Sigmoid colon (tissue), 7 donors: ENCODE data around the gene TRABD2B. TPM values are rescaled to one million over a fixed set of nuclear protein-coding genes. Genes with fewer than 3 reads are reported as not detected.

ENCODE experiments used
- DNase-seq: peaks from one replicate; pipeline ENCODE4 v3.0.0-alpha.2; 2019
- H3K27ac ChIP-seq, 4 donors: fragments of 200-600 bp; sonication (generic); one replicate each; pipeline ENCODE4 v1.5.1; 2016 to 2019; ENCODE audit warnings: mild to moderate bottlenecking in 1 of 4
- H3K27me3 ChIP-seq, 3 donors: fragments of 200-600 bp; sonication (generic); one replicate each; pipeline ENCODE4 v1.5.1; 2019; ENCODE audit warnings: mild to moderate bottlenecking in 1 of 3
- H3K36me3 ChIP-seq, 4 donors: fragments of 200-600 bp; sonication (generic); one replicate each; pipeline ENCODE4 v1.5.1; 2016 to 2019
- H3K4me1 ChIP-seq, 4 donors: fragments of 200-600 bp; sonication (generic); one replicate each; pipeline ENCODE4 v1.5.1; 2017 to 2019
- H3K4me3 ChIP-seq, 4 donors: fragments of 200-600 bp; sonication (generic); one replicate each; pipeline ENCODE4 v1.5.1; 2017 to 2019; ENCODE audit warnings: mild to moderate bottlenecking in 2 of 4, moderate library complexity in 1 of 4
- H3K9me3 ChIP-seq, 4 donors: fragments of 200-600 bp in 3 of 4; sonication (generic) in 3 of 4; one replicate each; pipeline versions ENCODE4 v1.5.1 to v1.6.1; 2013 to 2019
- EP300 ChIP-seq, 4 donors: sonication (generic); formaldehyde crosslinking; IDR thresholded peaks; one replicate each; pipeline ENCODE4 v1.6.1; 2017; ENCODE audit warnings: antibody characterized with exemption in 4 of 4
- POLR2A ChIP-seq, 2 donors: fragments of 450-650 bp; IDR thresholded peaks; one replicate each; pipeline ENCODE4 v1.6.1; 2016; ENCODE audit warnings: antibody characterized with exemption in 2 of 2, mild to moderate bottlenecking in 2 of 2, moderate library complexity in 2 of 2
- POLR2AphosphoS5 ChIP-seq, 4 donors: sonication (generic); formaldehyde crosslinking; IDR thresholded peaks; one replicate each; pipeline ENCODE4 v1.6.1; 2017; ENCODE audit warnings: antibody characterized with exemption in 4 of 4
- WGBS, 2 donors: extraction: QIAGEN DNeasy Blood & Tissue Kit; methylation state at CpG; one replicate each; pipeline ENCODE4 v1.1.7; 2013; 5-methylcytosine and 5-hydroxymethylcytosine counted together
- intact Hi-C: fragments of 100-400 bp; cut with DNase I; formaldehyde crosslinking; loops from one replicate; pipeline ENCODE4 v1.15.1; 2023
- polyA plus RNA-seq, 3 donors: library from polyadenylated mRNA; stranded (reverse); fragments of 200-250 nt; gene quantifications; one replicate each; pipeline ENCODE4 v1.2.3, GENCODE V29; 2013
- total RNA-seq, 4 donors: library from RNA; depleted of rRNA; stranded (reverse); fragments of >200 nt; gene quantifications; one replicate each; pipeline ENCODE4 v1.1.0, GENCODE V29; 2016
- TF ChIP-seq, protein P1 (sequence below), 4 experiments: fragments of 450-650 bp in 3 of 4; fragments of 200-600 bp in 1 of 4; IDR thresholded peaks; one replicate each; pipeline ENCODE4 v1.5.1; 2016 to 2019; ENCODE audit warnings: antibody characterized with exemption in 4 of 4, mild to moderate bottlenecking in 3 of 4, moderate library complexity in 2 of 4
- donor health status: healthy with polysubstance abuse.
- donor health status: Bipolar disorder and iron deficiency.
- donor health status: healthy.

Gene TRABD2B
- total and polyA plus RNA-seq, 7 donors, result 0.63 to 1.8 (median 1.0) TPM; not detected in 1

DNA sequence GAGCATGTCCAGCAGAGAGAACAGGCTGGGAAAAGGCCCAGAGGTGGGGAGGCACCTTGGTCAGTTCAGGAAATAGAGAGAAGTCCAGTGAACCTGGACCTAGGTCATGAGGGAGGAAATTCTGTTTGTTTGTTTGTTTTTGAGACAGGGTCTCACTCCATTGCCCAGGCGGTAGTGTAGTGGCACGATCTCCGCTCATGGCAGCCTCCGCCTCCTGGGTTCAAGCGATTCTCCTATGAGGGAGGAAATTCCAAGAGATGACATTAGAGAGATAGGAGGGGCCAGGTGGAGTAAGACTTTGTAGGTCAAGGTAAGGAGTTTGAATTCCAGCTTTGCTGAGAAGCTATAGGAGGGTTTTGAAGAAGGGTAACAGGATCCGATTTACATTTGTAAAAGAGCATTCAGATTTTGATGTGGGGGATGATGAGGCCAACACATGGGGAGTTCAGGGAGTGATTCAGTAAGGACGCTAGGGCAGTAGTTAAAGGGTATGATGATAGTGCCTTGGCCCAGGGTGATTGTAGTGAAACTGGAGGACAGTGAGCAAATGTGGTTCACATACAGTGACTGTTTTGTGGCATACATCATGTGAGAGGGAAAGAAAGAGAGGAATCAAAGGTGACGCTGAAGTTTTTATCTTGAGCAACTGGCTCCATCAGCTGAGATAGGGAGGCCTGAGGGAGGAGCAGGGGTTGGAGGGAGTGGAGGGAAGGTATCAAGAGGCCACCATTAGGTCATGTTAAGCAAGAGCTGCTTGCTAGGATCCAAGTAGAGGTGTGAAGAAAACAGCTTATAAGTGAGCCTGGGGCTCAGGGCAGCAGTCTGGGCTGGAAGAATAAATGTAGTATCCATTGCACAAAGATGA lies 8.3 kb upstream of the TRABD2B start:
- no peak overlapping the region for H3K4me3 ChIP-seq
- TF ChIP-seq EP300 (IDR thresholded peaks at IDR 0.05) (no peak), POLR2AphosphoS5 (IDR thresholded peaks at IDR 0.05) (no peak), POLR2A (IDR thresholded peaks at IDR 0.05) (no peak)
- TF ChIP-seq, protein P1, sequence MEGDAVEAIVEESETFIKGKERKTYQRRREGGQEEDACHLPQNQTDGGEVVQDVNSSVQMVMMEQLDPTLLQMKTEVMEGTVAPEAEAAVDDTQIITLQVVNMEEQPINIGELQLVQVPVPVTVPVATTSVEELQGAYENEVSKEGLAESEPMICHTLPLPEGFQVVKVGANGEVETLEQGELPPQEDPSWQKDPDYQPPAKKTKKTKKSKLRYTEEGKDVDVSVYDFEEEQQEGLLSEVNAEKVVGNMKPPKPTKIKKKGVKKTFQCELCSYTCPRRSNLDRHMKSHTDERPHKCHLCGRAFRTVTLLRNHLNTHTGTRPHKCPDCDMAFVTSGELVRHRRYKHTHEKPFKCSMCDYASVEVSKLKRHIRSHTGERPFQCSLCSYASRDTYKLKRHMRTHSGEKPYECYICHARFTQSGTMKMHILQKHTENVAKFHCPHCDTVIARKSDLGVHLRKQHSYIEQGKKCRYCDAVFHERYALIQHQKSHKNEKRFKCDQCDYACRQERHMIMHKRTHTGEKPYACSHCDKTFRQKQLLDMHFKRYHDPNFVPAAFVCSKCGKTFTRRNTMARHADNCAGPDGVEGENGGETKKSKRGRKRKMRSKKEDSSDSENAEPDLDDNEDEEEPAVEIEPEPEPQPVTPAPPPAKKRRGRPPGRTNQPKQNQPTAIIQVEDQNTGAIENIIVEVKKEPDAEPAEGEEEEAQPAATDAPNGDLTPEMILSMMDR (IDR thresholded peaks at IDR 0.05), result no peak
- no peak overlapping the region for H3K27ac ChIP-seq
- DNase-seq, result no peak
- H3K36me3 ChIP-seq, result no peaks in the 10 kb centered on the region
- H3K27me3 ChIP-seq, result peaks cover 0 to 7% (median 5%) of the 10 kb centered on the region in 3 donors
- intact Hi-C loops, result no loop called here
- H3K4me1 ChIP-seq, result no peaks in the 10 kb centered on the region
- WGBS, 2 donors, result 93 to 95% methylated on average over 8 of the region's 8 CpGs
- no peaks in the 10 kb centered on the region for H3K9me3 ChIP-seq

DNA sequence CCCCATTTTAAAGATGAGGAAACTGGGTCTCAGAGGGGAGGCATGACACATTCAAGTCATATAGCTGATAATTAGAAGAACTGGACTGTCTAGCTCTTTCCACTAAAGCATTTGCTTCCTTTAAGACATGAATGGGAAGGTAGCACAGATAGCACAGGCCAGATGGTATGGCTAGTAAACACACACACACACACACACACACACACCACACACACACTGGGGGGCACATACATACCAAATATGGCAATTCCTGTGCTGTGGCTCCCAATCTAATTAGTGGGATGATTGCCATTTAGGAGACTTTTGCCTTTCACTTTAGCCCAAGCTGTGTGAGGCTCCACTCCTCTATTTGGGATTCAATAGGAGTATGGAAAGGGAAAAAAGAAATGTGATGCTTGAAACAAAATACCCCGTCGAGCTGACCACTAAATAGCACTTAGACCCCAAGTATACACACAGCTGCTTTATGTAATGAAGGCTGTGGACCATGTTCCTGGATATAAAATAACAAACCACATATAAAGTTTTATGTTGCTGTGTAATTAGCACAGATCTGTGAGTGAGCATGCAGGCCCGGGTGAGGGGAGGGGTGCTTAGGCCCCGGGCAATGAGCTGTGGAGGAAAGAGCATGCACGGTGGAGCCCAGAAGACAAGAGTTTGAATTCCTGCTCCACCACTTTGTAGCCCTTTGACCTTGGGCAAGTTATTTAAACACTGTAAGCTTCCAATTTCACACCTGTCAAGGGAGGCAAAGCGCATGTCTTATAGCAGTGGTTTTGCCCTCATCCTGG lies 6.8 kb upstream of the TRABD2B start:
- no peaks in the 10 kb centered on the region for H3K4me1 ChIP-seq
- H3K36me3 ChIP-seq, result no peaks in the 10 kb centered on the region
- no peak overlapping the region for H3K27ac ChIP-seq
- DNase-seq, result no peak
- 11 to 56% methylated on average over 6 of the region's 6 CpGs for WGBS, 2 donors
- TF ChIP-seq POLR2A (IDR thresholded peaks at IDR 0.05), result no peak
- no peak for TF ChIP-seq EP300 (IDR thresholded peaks at IDR 0.05)
- TF ChIP-seq, protein P1 (IDR thresholded peaks at IDR 0.05), result no peak
- no peak for TF ChIP-seq POLR2AphosphoS5 (IDR thresholded peaks at IDR 0.05)
- H3K9me3 ChIP-seq, result no peaks in the 10 kb centered on the region
- no peak overlapping the region for H3K4me3 ChIP-seq
- intact Hi-C loops, result no loop called here
- peaks cover 0 to 11% (median 10%) of the 10 kb centered on the region in 3 donors for H3K27me3 ChIP-seq

DNA sequence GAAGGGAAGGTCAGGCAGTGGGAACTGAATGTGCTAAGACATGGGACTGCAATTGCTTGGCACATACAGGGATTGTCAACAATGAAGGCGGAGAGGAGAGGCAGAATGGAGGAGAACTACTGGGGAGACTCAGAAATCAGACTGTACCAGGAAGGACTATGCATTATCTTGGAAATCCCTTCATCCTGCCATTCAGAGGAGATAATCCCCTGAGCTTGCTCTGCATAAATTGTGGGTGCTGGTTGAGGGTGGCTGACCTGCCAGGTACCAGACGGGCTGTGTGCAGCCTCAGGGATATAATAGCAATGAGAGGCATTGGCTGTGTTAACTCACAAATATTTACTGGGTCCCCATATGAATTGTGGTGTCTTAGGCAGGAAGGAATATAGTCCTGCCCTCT lies 5.0 kb upstream of the TRABD2B start:
- Histone ChIP-seq H3K36me3 (no peaks in the 10 kb centered on the region), H3K27me3 (peaks cover 0 to 21% (median 21%) of the 10 kb centered on the region in 3 donors), H3K9me3 (no peaks in the 10 kb centered on the region), H3K27ac (no peak overlapping the region), H3K4me3 (no peak overlapping the region), H3K4me1 (peaks cover 0 to 5% (median under 1%) of the 10 kb centered on the region in 4 donors)
- intact Hi-C loops, result no loop called here
- 87 to 91% methylated on average over 2 of the region's 2 CpGs for WGBS, 2 donors
- TF ChIP-seq POLR2AphosphoS5 (IDR thresholded peaks at IDR 0.05), result no peak
- no peak for TF ChIP-seq POLR2A (IDR thresholded peaks at IDR 0.05)
- TF ChIP-seq, protein P1 (IDR thresholded peaks at IDR 0.05), result no peak
- no peak for TF ChIP-seq EP300 (IDR thresholded peaks at IDR 0.05)
- no peak for DNase-seq

DNA sequence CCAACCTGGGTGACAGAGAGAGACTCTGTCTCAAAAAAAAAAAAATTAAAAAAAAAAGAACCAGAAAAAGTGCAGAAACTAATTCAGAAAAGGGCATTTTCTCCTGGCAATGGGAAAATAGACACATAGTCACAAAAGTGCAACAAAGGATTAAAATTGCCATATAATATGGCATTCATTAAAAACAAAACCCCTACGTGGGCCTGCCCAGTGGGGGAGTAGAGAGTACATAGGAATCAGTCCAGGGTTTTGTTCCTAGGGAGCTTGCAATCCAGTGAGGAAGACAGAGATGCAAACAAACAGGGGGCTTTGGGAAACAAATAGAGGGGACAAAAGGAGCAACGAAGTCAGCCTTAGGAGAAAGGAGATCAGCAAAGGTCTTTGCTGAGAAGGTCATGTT lies 4.5 kb upstream of the TRABD2B start:
- TF ChIP-seq POLR2AphosphoS5 (IDR thresholded peaks at IDR 0.05), result no peak
- TF ChIP-seq POLR2A (IDR thresholded peaks at IDR 0.05), result no peak
- TF ChIP-seq EP300 (IDR thresholded peaks at IDR 0.05), result no peak
- TF ChIP-seq, protein P1 (IDR thresholded peaks at IDR 0.05), result no peak
- Histone ChIP-seq H3K4me3 (no peak overlapping the region), H3K27ac (no peak overlapping the region), H3K27me3 (peaks cover 0 to 24% (median 23%) of the 10 kb centered on the region in 3 donors), H3K9me3 (no peaks in the 10 kb centered on the region), H3K4me1 (peaks cover 0 to 8% (median 4%) of the 10 kb centered on the region in 4 donors), H3K36me3 (no peaks in the 10 kb centered on the region)
- DNase-seq, result no peak
- WGBS, 2 donors, result 71 to 79% methylated on average over 2 of the region's 2 CpGs
- intact Hi-C loops, result no loop called here
